Panc1 (cell line): ENCODE measurements around the gene MIS18A.

Experiments used
- POLR2AphosphoS5 ChIP-seq: IDR thresholded peaks from 2 replicates; pipeline ENCODE4 v1.6.1; 2012; ENCODE audit warnings: mild to moderate bottlenecking, low read depth, low read length, moderate library complexity
- TF ChIP-seq, protein P1 (sequence below): fragments of 450-650 bp; IDR thresholded peaks from 2 replicates; pipeline ENCODE4 v1.5.1; 2017; ENCODE audit warnings: mild to moderate bottlenecking

DNA sequence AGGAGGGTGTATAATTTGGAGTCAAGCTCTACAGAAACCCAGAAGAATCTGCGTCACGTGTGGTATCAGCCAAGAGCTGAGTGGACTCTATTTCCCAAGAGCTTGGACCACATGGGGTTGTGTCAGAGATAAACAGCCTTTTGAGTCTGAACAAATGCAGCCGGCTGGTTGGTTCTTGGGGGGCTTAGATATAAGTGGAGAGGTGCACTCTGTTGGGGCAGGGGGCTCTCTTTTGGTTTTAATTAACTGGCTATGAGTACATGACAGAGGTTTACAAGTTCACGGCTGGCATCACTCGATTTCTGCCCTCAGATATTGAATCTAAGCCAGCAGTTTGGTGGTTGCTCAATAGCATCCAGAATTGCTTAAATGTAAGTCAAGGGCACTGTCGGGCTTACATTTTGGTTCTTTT is 19.3 kb upstream of the MIS18A start:
- TF ChIP-seq POLR2AphosphoS5 = no peak
- TF ChIP-seq, protein P1, sequence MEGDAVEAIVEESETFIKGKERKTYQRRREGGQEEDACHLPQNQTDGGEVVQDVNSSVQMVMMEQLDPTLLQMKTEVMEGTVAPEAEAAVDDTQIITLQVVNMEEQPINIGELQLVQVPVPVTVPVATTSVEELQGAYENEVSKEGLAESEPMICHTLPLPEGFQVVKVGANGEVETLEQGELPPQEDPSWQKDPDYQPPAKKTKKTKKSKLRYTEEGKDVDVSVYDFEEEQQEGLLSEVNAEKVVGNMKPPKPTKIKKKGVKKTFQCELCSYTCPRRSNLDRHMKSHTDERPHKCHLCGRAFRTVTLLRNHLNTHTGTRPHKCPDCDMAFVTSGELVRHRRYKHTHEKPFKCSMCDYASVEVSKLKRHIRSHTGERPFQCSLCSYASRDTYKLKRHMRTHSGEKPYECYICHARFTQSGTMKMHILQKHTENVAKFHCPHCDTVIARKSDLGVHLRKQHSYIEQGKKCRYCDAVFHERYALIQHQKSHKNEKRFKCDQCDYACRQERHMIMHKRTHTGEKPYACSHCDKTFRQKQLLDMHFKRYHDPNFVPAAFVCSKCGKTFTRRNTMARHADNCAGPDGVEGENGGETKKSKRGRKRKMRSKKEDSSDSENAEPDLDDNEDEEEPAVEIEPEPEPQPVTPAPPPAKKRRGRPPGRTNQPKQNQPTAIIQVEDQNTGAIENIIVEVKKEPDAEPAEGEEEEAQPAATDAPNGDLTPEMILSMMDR = no peak
